ENCODE results near the gene RIMKLB. TPM values are rescaled to one million over a fixed set of nuclear protein-coding genes. Genes with fewer than 3 reads are reported as not detected.
A peak's percentile ranks its signal among the peaks of the same experiment; 100 is the strongest.
"Not testable (repeated sequence)": the region's sequence is repeated elsewhere in the genome, so short reads cannot be mapped to it uniquely, and the experiment has no call there.

RIMKLB gene
- polyA plus RNA-seq, 1 experiment, result 22.0 TPM

- no peaks in the 10 kb centered on the region for H3K9me3 ChIP-seq (ENCODE audit: control insufficient read depth, insufficient read depth, low read length)
- H3K27ac ChIP-seq (ENCODE audit: low read depth, low read length), result no peak overlapping the region
- H3K4me3 ChIP-seq (ENCODE audit: low read depth, low read length), result no peak overlapping the region
- DNase-seq (ENCODE audit: low read depth, low spot score), result peak; percentile 1
- H3K27me3 ChIP-seq (ENCODE audit: control insufficient read depth, insufficient read depth, low read length), result no peaks in the 10 kb centered on the region
- CTCF ChIA-PET, result interaction anchor here (0.6 to 0.7 kb wide), 2 partner anchors 33 to 44 kb away, joined by 3 to 4 read pairs; no protein-coding TSS in a partner anchor
- peak; percentile 43 for TF ChIP-seq CTCF (IDR thresholded peaks at IDR 0.05; ENCODE audit: low read depth, low read length)
- POLR2A ChIA-PET, result no interaction called here
These were observed 82.6 kb downstream of the RIMKLB start for GRCh38 chr12:8780389-8780788.

- no peaks in the 10 kb centered on the region for H3K27me3 ChIP-seq (ENCODE audit: control insufficient read depth, insufficient read depth, low read length)
- CTCF ChIA-PET, result interaction anchor here (1.3 to 1.4 kb wide), 3 partner anchors 42 to 110 kb away, joined by 3 to 5 read pairs (median 3); no protein-coding TSS in a partner anchor
- POLR2A ChIA-PET, result no interaction called here
- no peak for DNase-seq (ENCODE audit: low read depth, low spot score)
- no peak for TF ChIP-seq CTCF (IDR thresholded peaks at IDR 0.05; ENCODE audit: low read depth, low read length)
- no peaks in the 10 kb centered on the region for H3K9me3 ChIP-seq (ENCODE audit: control insufficient read depth, insufficient read depth, low read length)
- no peak overlapping the region for H3K27ac ChIP-seq (ENCODE audit: low read depth, low read length)
- no peak overlapping the region for H3K4me3 ChIP-seq (ENCODE audit: low read depth, low read length)
These were observed 83.8 kb downstream of the RIMKLB start for GRCh38 chr12:8781381-8782127.

GRCh38 chr12:8784290-8784888, 86.6 kb downstream of the RIMKLB start:
- Histone ChIP-seq H3K9me3 (ENCODE audit: control insufficient read depth, insufficient read depth, low read length) (no peaks in the 10 kb centered on the region), H3K4me3 (ENCODE audit: low read depth, low read length) (no peak overlapping the region), H3K27me3 (ENCODE audit: control insufficient read depth, insufficient read depth, low read length) (no peaks in the 10 kb centered on the region), H3K27ac (ENCODE audit: low read depth, low read length) (no peak overlapping the region)
- no peak for TF ChIP-seq CTCF (IDR thresholded peaks at IDR 0.05; ENCODE audit: low read depth, low read length)
- DNase-seq (ENCODE audit: low read depth, low spot score), result no peak
- ChIA-PET CTCF (interaction anchor here (1.2 to 2.0 kb wide), 3 partner anchors 39 to 255 kb away, joined by 3 to 4 read pairs (median 3); no protein-coding TSS in a partner anchor), POLR2A (no interaction called here)

GRCh38 chr12:8785499-8785898, 87.7 kb downstream of the RIMKLB start:
- H3K9me3 ChIP-seq (ENCODE audit: control insufficient read depth, insufficient read depth, low read length), result no peaks in the 10 kb centered on the region
- no peak overlapping the region for H3K27ac ChIP-seq (ENCODE audit: low read depth, low read length)
- DNase-seq (ENCODE audit: low read depth, low spot score), result no peak
- no peak overlapping the region for H3K4me3 ChIP-seq (ENCODE audit: low read depth, low read length)
- CTCF ChIA-PET, result interaction anchor here (1.2 kb wide), 1 partner anchor 75 kb away, joined by 3 read pairs; no protein-coding TSS in a partner anchor
- H3K27me3 ChIP-seq (ENCODE audit: control insufficient read depth, insufficient read depth, low read length), result no peaks in the 10 kb centered on the region
- POLR2A ChIA-PET, result no interaction called here
- TF ChIP-seq CTCF (IDR thresholded peaks at IDR 0.05; ENCODE audit: low read depth, low read length), result no peak

GRCh38 chr12:8787206-8787605, 89.4 kb downstream of the RIMKLB start:
- H3K9me3 ChIP-seq (ENCODE audit: control insufficient read depth, insufficient read depth, low read length); CTCF ChIA-PET; H3K27me3 ChIP-seq (ENCODE audit: control insufficient read depth, insufficient read depth, low read length); H3K27ac ChIP-seq (ENCODE audit: low read depth, low read length); DNase-seq (ENCODE audit: low read depth, low spot score); H3K4me3 ChIP-seq (ENCODE audit: low read depth, low read length); POLR2A ChIA-PET: not testable (repeated sequence)

- H3K9me3 ChIP-seq (ENCODE audit: control insufficient read depth, insufficient read depth, low read length); H3K4me3 ChIP-seq (ENCODE audit: low read depth, low read length); H3K27me3 ChIP-seq (ENCODE audit: control insufficient read depth, insufficient read depth, low read length); CTCF ChIA-PET; H3K27ac ChIP-seq (ENCODE audit: low read depth, low read length); DNase-seq (ENCODE audit: low read depth, low spot score); POLR2A ChIA-PET: not testable (repeated sequence)
These were observed 90.9 kb downstream of the RIMKLB start for GRCh38 chr12:8788706-8789105.

- H3K9me3 ChIP-seq (ENCODE audit: control insufficient read depth, insufficient read depth, low read length); H3K27ac ChIP-seq (ENCODE audit: low read depth, low read length); H3K4me3 ChIP-seq (ENCODE audit: low read depth, low read length); H3K27me3 ChIP-seq (ENCODE audit: control insufficient read depth, insufficient read depth, low read length); DNase-seq (ENCODE audit: low read depth, low spot score); POLR2A ChIA-PET; CTCF ChIA-PET: not testable (repeated sequence)
These were observed 91.7 kb downstream of the RIMKLB start for GRCh38 chr12:8789341-8790013.

GRCh38 chr12:8793226-8793625, 95.4 kb downstream of the RIMKLB start:
- CTCF ChIA-PET; H3K9me3 ChIP-seq (ENCODE audit: control insufficient read depth, insufficient read depth, low read length); H3K4me3 ChIP-seq (ENCODE audit: low read depth, low read length); POLR2A ChIA-PET; DNase-seq (ENCODE audit: low read depth, low spot score); H3K27ac ChIP-seq (ENCODE audit: low read depth, low read length); H3K27me3 ChIP-seq (ENCODE audit: control insufficient read depth, insufficient read depth, low read length): not testable (repeated sequence)
